ENCODE measurements around the gene SPON1. TPM values are rescaled to one million over a fixed set of nuclear protein-coding genes. Genes with fewer than 3 reads are reported as not detected.
"Not testable (repeated sequence)": the region's sequence is repeated elsewhere in the genome, so short reads cannot be mapped to it uniquely, and the experiment has no call there.

The SPON1 gene
- total RNA-seq, 1 donor from 2014 or later: 0.16 TPM

- Mint-ChIP-seq H3K27me3 (ENCODE audit: low read depth) (peaks cover 3% of the 10 kb centered on the region), H3K27ac (no peak overlapping the region), H3K4me3 (ENCODE audit: low read depth) (no peak overlapping the region), H3K36me3 (ENCODE audit: low read depth) (peaks cover 4% of the 10 kb centered on the region), H3K4me1 (ENCODE audit: low read depth) (peaks cover 21% of the 10 kb centered on the region), H3K9me3 (no peaks in the 10 kb centered on the region)
- DNase-seq (ENCODE audit: low spot score): no peak
- intact Hi-C loops (cut with micrococcal nuclease): no loop called here
Measured at GRCh38 chr11:13929395-13929891, 33.1 kb upstream of the SPON1 start.

- no peak overlapping the region for H3K4me3 Mint-ChIP-seq (ENCODE audit: low read depth)
- no peaks in the 10 kb centered on the region for H3K36me3 Mint-ChIP-seq (ENCODE audit: low read depth)
- H3K27ac Mint-ChIP-seq: no peak overlapping the region
- H3K9me3 Mint-ChIP-seq: peaks cover 3% of the 10 kb centered on the region
- intact Hi-C loops (cut with micrococcal nuclease): no loop called here
- H3K4me1 Mint-ChIP-seq (ENCODE audit: low read depth): peaks cover 11% of the 10 kb centered on the region
- H3K27me3 Mint-ChIP-seq (ENCODE audit: low read depth): peaks cover 3% of the 10 kb centered on the region
- DNase-seq (ENCODE audit: low spot score): no peak
Measured at GRCh38 chr11:13931356-13931755, 31.2 kb upstream of the SPON1 start.

GRCh38 chr11:13937154-13937553, 25.4 kb upstream of the SPON1 start:
- H3K27me3 Mint-ChIP-seq (ENCODE audit: low read depth); DNase-seq (ENCODE audit: low spot score); intact Hi-C loops (cut with micrococcal nuclease); H3K4me3 Mint-ChIP-seq (ENCODE audit: low read depth); H3K27ac Mint-ChIP-seq: not testable (repeated sequence)
- peaks cover 25% of the 10 kb centered on the region for H3K4me1 Mint-ChIP-seq (ENCODE audit: low read depth)
- peaks cover 24% of the 10 kb centered on the region for H3K9me3 Mint-ChIP-seq
- peaks cover 11% of the 10 kb centered on the region for H3K36me3 Mint-ChIP-seq (ENCODE audit: low read depth)

DNA sequence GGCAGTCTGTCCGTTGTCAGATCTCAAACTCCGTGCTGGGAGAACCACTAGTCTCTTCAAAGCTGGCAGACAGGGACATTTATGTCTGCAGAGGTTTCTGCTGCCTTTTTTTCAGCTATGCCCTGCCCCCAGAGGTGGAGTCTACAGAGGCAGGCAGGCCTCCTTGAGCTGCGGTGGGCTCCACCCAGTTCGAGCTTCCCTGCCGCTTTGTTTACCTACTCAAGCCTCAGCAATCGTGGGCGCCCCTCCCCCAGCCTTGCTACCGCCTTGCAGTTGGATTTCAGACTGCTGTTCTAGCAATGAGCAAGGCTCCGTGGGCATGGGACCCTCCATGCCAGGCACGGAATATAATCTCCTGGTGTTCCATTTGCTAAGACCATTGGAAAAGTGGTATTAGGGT, 23.7 kb upstream of the SPON1 start:
- peaks cover 17% of the 10 kb centered on the region for H3K27me3 Mint-ChIP-seq (ENCODE audit: low read depth)
- peak; percentile 22 for DNase-seq (ENCODE audit: low spot score)

GRCh38 chr11:13939961-13940906, 22.3 kb upstream of the SPON1 start:
- H3K27ac Mint-ChIP-seq: peak overlapping the region; percentile 48
- H3K27me3 Mint-ChIP-seq (ENCODE audit: low read depth): peaks cover 17% of the 10 kb centered on the region
- H3K9me3 Mint-ChIP-seq: peaks cover 20% of the 10 kb centered on the region
- peaks cover 11% of the 10 kb centered on the region for H3K36me3 Mint-ChIP-seq (ENCODE audit: low read depth)
- peaks cover 26% of the 10 kb centered on the region for H3K4me1 Mint-ChIP-seq (ENCODE audit: low read depth)
- peak; percentile 41 for DNase-seq (ENCODE audit: low spot score)
- peak overlapping the region; percentile 19 for H3K4me3 Mint-ChIP-seq (ENCODE audit: low read depth)
- intact Hi-C loops (cut with micrococcal nuclease): loop anchor here (2.0 kb wide), 1 partner anchor 71 kb away; no protein-coding TSS in a partner anchor

More for the DNA sequence above, 23.7 kb upstream of the SPON1 start:
- H3K36me3 Mint-ChIP-seq (ENCODE audit: low read depth): peaks cover 11% of the 10 kb centered on the region
- peaks cover 24% of the 10 kb centered on the region for H3K9me3 Mint-ChIP-seq
- H3K4me3 Mint-ChIP-seq (ENCODE audit: low read depth); H3K27ac Mint-ChIP-seq; intact Hi-C loops (cut with micrococcal nuclease): not testable (repeated sequence)
- H3K4me1 Mint-ChIP-seq (ENCODE audit: low read depth): peaks cover 28% of the 10 kb centered on the region

- H3K4me1 Mint-ChIP-seq (ENCODE audit: low read depth): peaks cover 26% of the 10 kb centered on the region
- peak overlapping the region; percentile 19 for H3K4me3 Mint-ChIP-seq (ENCODE audit: low read depth)
- intact Hi-C loops (cut with micrococcal nuclease): loop anchor here (2.0 kb wide), 1 partner anchor 72 kb away; no protein-coding TSS in a partner anchor
- H3K36me3 Mint-ChIP-seq (ENCODE audit: low read depth): peaks cover 11% of the 10 kb centered on the region
- DNase-seq (ENCODE audit: low spot score): no peak
- peak overlapping the region; percentile 48 for H3K27ac Mint-ChIP-seq
- peaks cover 20% of the 10 kb centered on the region for H3K9me3 Mint-ChIP-seq
- H3K27me3 Mint-ChIP-seq (ENCODE audit: low read depth): peaks cover 17% of the 10 kb centered on the region
Measured at GRCh38 chr11:13940907-13941256, 21.6 kb upstream of the SPON1 start.

DNA sequence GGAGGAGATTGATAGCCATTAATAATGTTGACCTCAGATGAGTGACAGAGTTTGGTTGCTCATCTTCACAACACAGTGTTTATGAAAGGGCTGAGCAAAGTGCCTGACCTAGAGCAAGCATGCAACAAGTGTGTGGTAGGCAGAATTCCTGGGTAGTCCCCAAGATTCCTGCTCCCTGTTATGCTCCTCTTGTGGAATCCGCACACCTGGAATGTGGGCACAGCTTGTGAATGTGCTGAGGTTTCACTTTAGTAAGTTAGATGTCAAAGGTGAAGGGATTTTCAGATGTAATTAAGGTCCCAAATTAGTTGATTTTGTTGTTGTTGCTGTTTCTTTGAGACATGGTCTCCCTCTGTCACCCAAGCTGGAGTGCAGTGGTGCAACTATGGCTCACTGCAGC, 20.7 kb upstream of the SPON1 start:
- no peak overlapping the region for H3K27ac Mint-ChIP-seq
- H3K4me3 Mint-ChIP-seq (ENCODE audit: low read depth): no peak overlapping the region
- DNase-seq (ENCODE audit: low spot score): no peak
- H3K4me1 Mint-ChIP-seq (ENCODE audit: low read depth): peaks cover 26% of the 10 kb centered on the region
- peaks cover 16% of the 10 kb centered on the region for H3K9me3 Mint-ChIP-seq
- intact Hi-C loops (cut with micrococcal nuclease): loop anchor here (2.0 kb wide), 1 partner anchor 73 kb away; no protein-coding TSS in a partner anchor
- H3K27me3 Mint-ChIP-seq (ENCODE audit: low read depth): peaks cover 17% of the 10 kb centered on the region
- peaks cover 11% of the 10 kb centered on the region for H3K36me3 Mint-ChIP-seq (ENCODE audit: low read depth)

DNA sequence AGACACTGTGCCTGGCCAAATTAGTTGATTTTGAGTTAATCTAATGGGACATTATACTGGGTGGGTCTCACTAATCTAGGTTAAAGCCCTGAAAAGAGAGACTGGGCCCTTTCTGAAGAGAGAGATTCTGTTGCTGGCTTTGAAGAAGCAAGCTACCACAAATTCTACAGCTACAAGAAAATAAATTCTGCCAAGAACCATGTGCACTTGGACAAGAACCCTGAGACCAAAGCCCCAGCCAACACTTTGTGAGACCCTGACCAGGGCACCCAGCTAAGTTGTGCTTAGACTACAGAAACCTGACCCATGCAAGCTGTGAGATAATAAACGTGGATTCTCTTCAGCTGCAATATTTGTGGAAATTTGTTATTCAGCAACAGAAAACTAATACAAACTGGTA, 20.1 kb upstream of the SPON1 start:
- Mint-ChIP-seq H3K27ac (no peak overlapping the region), H3K36me3 (ENCODE audit: low read depth) (peaks cover 11% of the 10 kb centered on the region), H3K4me1 (ENCODE audit: low read depth) (peaks cover 30% of the 10 kb centered on the region), H3K9me3 (peaks cover 10% of the 10 kb centered on the region), H3K27me3 (ENCODE audit: low read depth) (peaks cover 15% of the 10 kb centered on the region), H3K4me3 (ENCODE audit: low read depth) (no peak overlapping the region)
- intact Hi-C loops (cut with micrococcal nuclease): no loop called here
- no peak for DNase-seq (ENCODE audit: low spot score)

DNA sequence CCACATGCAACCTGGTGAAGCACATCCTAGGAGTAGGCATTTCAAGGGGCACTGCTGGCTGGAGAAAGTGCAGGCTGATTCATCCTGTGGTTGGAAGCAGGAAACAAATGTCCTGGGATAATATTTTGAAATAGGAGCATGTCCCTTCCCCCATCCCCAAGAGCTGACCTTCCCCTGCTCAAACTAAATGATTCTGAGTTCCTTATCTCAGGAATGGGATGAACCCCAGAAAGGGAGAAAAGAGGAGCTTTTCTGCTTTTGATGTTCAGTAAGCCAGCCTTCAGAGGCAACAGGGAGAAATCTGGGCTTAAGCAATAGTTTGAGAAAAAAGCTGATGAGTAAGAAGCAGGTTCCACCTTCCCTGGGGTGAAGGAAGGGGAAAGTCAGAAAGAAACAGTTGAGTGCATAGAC, 19.5 kb upstream of the SPON1 start:
- H3K27me3 Mint-ChIP-seq (ENCODE audit: low read depth): peaks cover 15% of the 10 kb centered on the region
- H3K27ac Mint-ChIP-seq: no peak overlapping the region
- peaks cover 6% of the 10 kb centered on the region for H3K9me3 Mint-ChIP-seq

DNA sequence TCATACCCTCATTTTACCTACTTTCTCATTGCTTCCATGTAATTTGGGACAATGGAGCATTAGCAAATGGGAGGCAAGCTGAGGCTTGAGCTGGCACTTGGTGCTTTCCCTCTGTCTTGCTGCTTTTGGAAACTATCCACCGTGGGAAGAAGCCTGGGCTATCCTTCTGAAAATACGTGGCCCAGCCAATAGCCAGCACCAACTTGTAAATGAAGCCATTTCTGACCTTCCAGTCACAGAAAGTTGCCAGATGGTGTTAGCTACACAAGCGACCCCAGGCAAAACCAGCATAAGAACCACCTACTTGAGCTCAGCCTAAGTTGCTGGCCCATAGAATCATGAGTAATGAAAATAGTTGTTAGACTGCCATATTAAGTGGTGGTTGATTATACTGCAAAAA, 18.5 kb upstream of the SPON1 start:
- intact Hi-C loops (cut with micrococcal nuclease): no loop called here

More for the DNA sequence above, 19.5 kb upstream of the SPON1 start:
- Mint-ChIP-seq H3K4me3 (ENCODE audit: low read depth) (no peak overlapping the region), H3K4me1 (ENCODE audit: low read depth) (peaks cover 32% of the 10 kb centered on the region), H3K36me3 (ENCODE audit: low read depth) (peaks cover 7% of the 10 kb centered on the region)
- DNase-seq (ENCODE audit: low spot score): no peak
- intact Hi-C loops (cut with micrococcal nuclease): no loop called here

DNA sequence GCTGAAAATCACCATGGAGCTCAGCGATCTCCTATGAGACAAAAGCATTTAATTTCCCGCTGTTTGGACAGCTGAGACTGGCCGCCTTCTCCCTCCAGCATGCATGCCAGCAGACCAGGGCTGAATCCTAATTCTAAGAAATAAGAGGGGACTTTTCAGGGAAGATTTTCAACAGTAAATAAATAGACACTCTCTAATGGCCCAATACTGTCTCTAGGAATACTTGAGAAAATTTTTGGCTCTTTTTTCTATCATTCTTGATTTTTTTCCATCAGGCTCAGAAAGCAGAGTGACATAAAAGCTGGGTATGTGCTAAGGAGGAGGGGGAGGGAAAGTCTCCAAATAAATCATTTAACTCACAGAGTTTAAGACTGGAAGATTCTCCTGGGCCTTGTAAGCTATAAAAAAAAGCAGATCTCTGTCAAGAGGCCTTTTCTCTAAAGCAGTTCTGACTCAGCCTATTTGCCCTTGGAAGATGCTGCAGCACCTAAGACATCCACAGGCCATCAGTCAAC, 17.6 kb upstream of the SPON1 start:
- no peak overlapping the region for H3K27ac Mint-ChIP-seq
- intact Hi-C loops (cut with micrococcal nuclease): no loop called here
- H3K4me1 Mint-ChIP-seq (ENCODE audit: low read depth): peaks cover 24% of the 10 kb centered on the region
- no peak for DNase-seq (ENCODE audit: low spot score)
- H3K27me3 Mint-ChIP-seq (ENCODE audit: low read depth): peaks cover 23% of the 10 kb centered on the region
- H3K9me3 Mint-ChIP-seq: no peaks in the 10 kb centered on the region
- no peaks in the 10 kb centered on the region for H3K36me3 Mint-ChIP-seq (ENCODE audit: low read depth)
- no peak overlapping the region for H3K4me3 Mint-ChIP-seq (ENCODE audit: low read depth)

More for the DNA sequence above, 18.5 kb upstream of the SPON1 start:
- Mint-ChIP-seq H3K27ac (no peak overlapping the region), H3K27me3 (ENCODE audit: low read depth) (peaks cover 17% of the 10 kb centered on the region), H3K4me1 (ENCODE audit: low read depth) (peaks cover 27% of the 10 kb centered on the region), H3K36me3 (ENCODE audit: low read depth) (no peaks in the 10 kb centered on the region), H3K4me3 (ENCODE audit: low read depth) (no peak overlapping the region), H3K9me3 (no peaks in the 10 kb centered on the region)
- no peak for DNase-seq (ENCODE audit: low spot score)

DNA sequence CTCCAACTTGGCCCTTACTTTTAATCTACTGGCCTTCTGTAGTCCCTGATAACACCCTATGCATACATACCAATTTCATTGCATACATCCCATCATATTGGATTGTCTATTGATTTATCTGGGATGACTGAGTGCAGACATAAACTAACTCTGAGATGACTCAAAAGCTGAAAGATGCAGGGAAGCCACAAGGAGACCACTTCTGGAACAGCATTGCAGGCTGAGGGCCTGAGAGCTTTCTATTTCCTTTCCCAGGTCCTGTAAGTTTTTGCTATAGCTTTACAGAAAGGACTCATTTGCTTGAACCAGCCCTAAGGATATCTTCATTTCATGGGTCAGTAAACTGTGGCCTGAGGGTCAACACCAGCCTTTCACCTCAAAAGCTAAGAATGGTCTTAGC, 15.1 kb upstream of the SPON1 start:
- no peak overlapping the region for H3K27ac Mint-ChIP-seq
- no peak for DNase-seq (ENCODE audit: low spot score)
- H3K36me3 Mint-ChIP-seq (ENCODE audit: low read depth): no peaks in the 10 kb centered on the region
- no peak overlapping the region for H3K4me3 Mint-ChIP-seq (ENCODE audit: low read depth)
- H3K27me3 Mint-ChIP-seq (ENCODE audit: low read depth): peaks cover 33% of the 10 kb centered on the region
- no peaks in the 10 kb centered on the region for H3K9me3 Mint-ChIP-seq
- peaks cover 12% of the 10 kb centered on the region for H3K4me1 Mint-ChIP-seq (ENCODE audit: low read depth)
- intact Hi-C loops (cut with micrococcal nuclease): no loop called here

GRCh38 chr11:13949876-13950275, 12.6 kb upstream of the SPON1 start:
- DNase-seq (ENCODE audit: low spot score): no peak
- H3K27me3 Mint-ChIP-seq (ENCODE audit: low read depth): peaks cover 35% of the 10 kb centered on the region
- no peak overlapping the region for H3K27ac Mint-ChIP-seq
- peaks cover 8% of the 10 kb centered on the region for H3K4me1 Mint-ChIP-seq (ENCODE audit: low read depth)
- no peaks in the 10 kb centered on the region for H3K36me3 Mint-ChIP-seq (ENCODE audit: low read depth)
- intact Hi-C loops (cut with micrococcal nuclease): no loop called here
- no peak overlapping the region for H3K4me3 Mint-ChIP-seq (ENCODE audit: low read depth)
- H3K9me3 Mint-ChIP-seq: no peaks in the 10 kb centered on the region

Data from activated T-helper 2 cell treated with anti-CD3 and anti-CD28 coated beads, Interferon-gamma antibody, Interleukin-2, Interleukin-4, amounts not matched to agents 10 μg/mL and 5 μg/mL and 100 μg/mL, durations not matched to agents 14 hours and 24 hours and 36 hours (primary cell).